NT2/D1 (cell line): ENCODE measurements around the gene OSBPL2.

Experiments used
- DNase-seq: peaks from one replicate; pipeline ENCODE4 v3.0.0-alpha.2; 2011; ENCODE audit warnings: low read depth, low spot score
- H3K27me3 ChIP-seq: 2 replicates; pipeline ENCODE4 v1.6.0; 2011; ENCODE audit warnings: mild to moderate bottlenecking; ENCODE audit not compliant: insufficient read length, insufficient read depth
- H3K36me3 ChIP-seq: 2 replicates; pipeline ENCODE4 v1.6.1; 2011; ENCODE audit warnings: mild to moderate bottlenecking, low read length, mixed read lengths; ENCODE audit not compliant: insufficient read depth, insufficient read length
- H3K4me1 ChIP-seq: 2 replicates; pipeline ENCODE4 v1.5.1; 2011; ENCODE audit not compliant: insufficient read depth, insufficient read length
- H3K4me3 ChIP-seq: 2 replicates; pipeline ENCODE4 v1.5.1; 2011; ENCODE audit warnings: low read depth; ENCODE audit not compliant: insufficient read length
- H3K9ac ChIP-seq: 2 replicates; pipeline ENCODE4 v1.6.0; 2011; ENCODE audit warnings: low read depth; ENCODE audit not compliant: insufficient read length
- H3K9me3 ChIP-seq: 2 replicates; pipeline ENCODE4 v1.5.1; 2011; ENCODE audit warnings: mild to moderate bottlenecking, low read length; ENCODE audit not compliant: insufficient read depth
- SUZ12 ChIP-seq: IDR thresholded peaks from 2 replicates; pipeline ENCODE4 v1.6.1; 2011; ENCODE audit not compliant: insufficient read length, insufficient read depth; ENCODE audit errors: extremely low read depth
- YY1 ChIP-seq: IDR thresholded peaks from 2 replicates; pipeline ENCODE4 v1.6.1; 2011; ENCODE audit not compliant: insufficient read length, insufficient read depth
- ZNF274 ChIP-seq: IDR thresholded peaks from 2 replicates; pipeline ENCODE4 v1.6.1; 2011; ENCODE audit warnings: mild to moderate bottlenecking, low read depth, low read length

OSBPL2 gene

DNA sequence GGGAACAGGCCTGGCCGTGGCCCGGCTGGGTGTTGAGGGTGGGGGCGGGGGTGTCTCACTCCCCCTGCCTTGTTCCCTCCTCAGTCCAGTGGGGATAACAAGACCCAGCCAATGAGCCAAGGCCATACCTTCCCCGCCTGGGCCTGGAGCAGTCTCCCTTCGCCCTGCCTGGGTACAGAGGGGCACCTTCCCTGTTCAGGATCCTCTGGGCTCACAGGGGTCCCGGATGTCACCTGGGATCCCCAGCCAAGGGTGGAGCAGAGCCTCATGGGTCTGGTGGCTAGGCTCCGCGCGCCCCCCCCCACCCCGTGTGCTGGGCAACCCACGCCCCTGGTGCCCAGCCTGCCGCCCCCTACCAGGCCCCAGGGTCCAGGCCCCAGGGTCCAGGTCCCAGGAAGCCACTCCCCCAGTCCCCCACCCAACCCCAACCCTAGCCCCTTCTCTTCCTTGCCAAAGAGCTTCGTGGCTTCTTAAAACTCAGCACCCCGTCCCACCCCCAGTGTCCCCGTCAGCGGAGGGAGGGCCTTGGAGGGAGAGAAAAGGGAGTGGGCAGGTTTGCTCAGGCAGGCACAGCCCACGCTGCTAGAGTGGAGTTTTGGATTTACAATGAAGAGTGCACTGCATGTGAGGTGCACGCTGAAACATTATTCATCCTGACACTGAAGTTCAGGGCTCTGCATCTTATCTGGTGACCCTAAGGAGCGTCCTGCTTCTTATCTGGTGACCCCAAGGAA is 30.1 kb upstream of the OSBPL2 start:
- Histone ChIP-seq H3K27me3 (no peaks in the 10 kb centered on the region), H3K4me3 (no peak overlapping the region), H3K4me1 (peaks cover 24% of the 10 kb centered on the region), H3K9ac (peak overlapping the region; percentile 12), H3K36me3 (peaks cover 22% of the 10 kb centered on the region), H3K9me3 (no peaks in the 10 kb centered on the region)
- TF ChIP-seq ZNF274: no peak
- no peak for TF ChIP-seq YY1
- TF ChIP-seq SUZ12: no peak
- no peak for DNase-seq

DNA sequence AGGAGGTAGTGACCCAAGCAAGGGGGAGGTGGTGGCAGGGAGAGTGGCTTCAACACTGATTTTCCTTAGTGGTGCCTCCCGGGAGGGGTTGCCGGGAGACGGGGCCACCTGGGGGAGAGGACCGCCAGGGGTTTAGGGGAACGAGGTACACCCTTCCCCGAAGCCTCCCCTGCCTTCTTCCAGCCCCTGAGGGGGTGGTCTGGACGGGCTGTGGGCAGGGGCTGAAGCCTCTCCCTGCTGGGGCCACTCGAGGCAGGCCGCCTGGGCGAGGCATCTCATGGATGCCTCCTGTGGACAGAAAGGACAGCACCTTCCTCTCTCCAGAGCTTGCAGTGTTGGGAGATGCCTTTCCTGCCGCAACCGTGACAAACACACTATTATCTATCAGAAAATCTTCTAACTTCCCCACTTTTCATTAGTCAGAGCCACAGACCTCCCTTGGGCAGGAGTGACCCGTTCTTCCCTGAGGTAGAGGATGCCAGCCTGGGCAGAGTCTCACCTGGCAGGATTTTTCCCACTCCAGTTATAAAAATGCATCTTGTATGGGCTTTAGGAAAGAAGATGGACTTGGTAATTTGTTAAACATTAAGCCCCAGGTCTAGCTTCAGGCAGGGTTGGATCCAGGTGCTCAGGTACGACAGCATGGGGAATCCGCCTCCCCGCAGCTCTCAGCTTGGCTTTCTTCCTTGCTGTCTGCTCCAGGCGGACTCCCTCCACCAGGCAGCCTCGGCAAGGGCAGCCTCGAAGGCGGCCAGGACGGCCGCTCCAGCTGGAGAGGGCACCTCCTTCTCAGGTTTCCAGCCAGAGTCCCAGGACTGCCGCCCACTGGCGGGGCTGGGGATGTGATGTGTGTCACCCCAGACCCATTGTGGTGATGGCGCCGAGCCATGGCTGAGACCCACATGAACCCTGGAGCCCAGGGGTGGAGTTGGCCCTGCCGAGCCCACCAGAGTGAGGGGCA is 29.2 kb upstream of the OSBPL2 start:
- no peak overlapping the region for H3K4me3 ChIP-seq
- H3K27me3 ChIP-seq: no peaks in the 10 kb centered on the region
- H3K4me1 ChIP-seq: peaks cover 28% of the 10 kb centered on the region
- H3K9ac ChIP-seq: peak overlapping the region; percentile 12
- H3K9me3 ChIP-seq: no peaks in the 10 kb centered on the region
- H3K36me3 ChIP-seq: peaks cover 16% of the 10 kb centered on the region
- no peak for TF ChIP-seq SUZ12
- TF ChIP-seq ZNF274: no peak
- no peak for TF ChIP-seq YY1
- DNase-seq: no peak

DNA sequence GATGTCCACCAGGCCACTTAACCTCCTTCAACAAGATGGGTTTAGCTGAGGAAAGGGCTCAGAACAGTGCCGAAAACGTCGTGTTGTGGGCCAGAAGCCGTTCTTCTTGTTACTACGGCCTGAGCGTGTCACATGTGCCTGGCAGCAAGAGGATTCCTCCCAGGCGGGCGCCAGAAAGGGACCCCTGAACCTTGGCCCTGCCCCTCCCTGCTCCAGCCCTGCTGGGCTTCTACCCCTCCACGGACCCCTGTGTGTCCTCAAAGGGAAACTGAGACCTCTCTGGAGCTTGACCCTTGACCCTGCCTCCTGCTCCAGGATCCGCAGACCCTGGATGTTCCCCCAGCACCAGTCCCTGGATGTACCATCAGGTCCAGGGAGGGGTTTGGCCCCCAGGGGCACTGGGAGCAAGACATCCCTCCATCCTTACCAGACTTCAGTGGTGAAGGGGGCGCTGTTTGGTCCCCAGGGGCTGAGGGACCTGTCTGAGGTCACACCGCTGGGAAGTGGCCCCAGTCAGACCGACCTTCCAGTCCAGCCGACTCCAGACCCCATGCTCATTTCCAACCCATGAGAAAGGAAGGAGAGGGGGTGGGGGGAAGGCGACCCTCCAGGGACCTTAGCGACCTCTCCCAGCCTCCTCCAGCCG is 28.3 kb upstream of the OSBPL2 start:
- Histone ChIP-seq H3K9ac (no peak overlapping the region), H3K9me3 (no peaks in the 10 kb centered on the region), H3K4me3 (no peak overlapping the region), H3K36me3 (peaks cover 12% of the 10 kb centered on the region), H3K27me3 (no peaks in the 10 kb centered on the region), H3K4me1 (peaks cover 32% of the 10 kb centered on the region)
- no peak for DNase-seq
- TF ChIP-seq SUZ12 (no peak), YY1 (no peak), ZNF274 (no peak)

DNA sequence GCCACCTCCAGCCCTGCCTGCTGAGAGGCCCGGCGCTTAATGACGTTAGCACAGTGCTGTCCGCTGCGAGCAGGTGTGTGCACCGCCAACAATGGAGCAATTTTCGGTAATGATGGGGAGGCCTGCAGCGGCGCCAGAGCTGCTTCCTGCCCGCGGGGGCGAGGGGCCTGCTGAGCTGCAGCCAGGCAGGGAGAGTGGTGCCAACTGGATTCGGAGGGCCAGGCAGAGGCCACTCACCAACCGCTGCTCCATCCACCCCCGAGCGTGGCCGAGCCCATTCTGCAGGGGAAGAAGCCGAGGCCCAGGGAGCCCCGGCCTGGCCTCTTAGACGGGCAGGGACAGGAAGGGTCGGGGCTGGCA is 27.8 kb upstream of the OSBPL2 start:
- H3K9me3 ChIP-seq: no peaks in the 10 kb centered on the region
- H3K36me3 ChIP-seq: peaks cover 10% of the 10 kb centered on the region
- DNase-seq: no peak
- H3K4me1 ChIP-seq: peaks cover 32% of the 10 kb centered on the region
- H3K27me3 ChIP-seq: no peaks in the 10 kb centered on the region
- no peak overlapping the region for H3K9ac ChIP-seq
- H3K4me3 ChIP-seq: no peak overlapping the region
- TF ChIP-seq YY1 (no peak), ZNF274 (no peak), SUZ12 (no peak)

DNA sequence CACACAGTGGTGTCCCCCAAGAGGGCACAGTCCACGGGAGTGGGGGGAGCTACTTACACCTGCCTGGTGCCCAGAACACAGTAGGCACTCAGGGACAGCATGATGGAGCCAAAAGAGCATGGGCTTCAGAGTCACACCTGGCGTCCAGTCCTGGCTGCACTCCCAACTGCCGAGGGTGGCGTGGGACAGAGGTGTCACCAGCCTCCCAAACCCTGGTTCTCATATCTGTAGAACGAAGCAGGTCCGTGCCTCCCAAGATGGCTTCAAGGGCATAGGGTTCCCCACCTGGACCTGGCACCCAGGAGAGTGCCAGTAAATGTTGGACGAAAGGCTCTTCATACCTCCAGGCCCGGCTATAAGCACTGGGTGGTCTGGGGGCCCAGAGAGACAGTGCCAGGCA is 27.1 kb upstream of the OSBPL2 start:
- no peaks in the 10 kb centered on the region for H3K27me3 ChIP-seq
- peak overlapping the region; percentile 6 for H3K9ac ChIP-seq
- H3K36me3 ChIP-seq: peaks cover 3% of the 10 kb centered on the region
- no peak overlapping the region for H3K4me3 ChIP-seq
- no peaks in the 10 kb centered on the region for H3K9me3 ChIP-seq
- TF ChIP-seq ZNF274 (no peak), YY1 (no peak), SUZ12 (no peak)
- H3K4me1 ChIP-seq: peaks cover 32% of the 10 kb centered on the region
- no peak for DNase-seq

DNA sequence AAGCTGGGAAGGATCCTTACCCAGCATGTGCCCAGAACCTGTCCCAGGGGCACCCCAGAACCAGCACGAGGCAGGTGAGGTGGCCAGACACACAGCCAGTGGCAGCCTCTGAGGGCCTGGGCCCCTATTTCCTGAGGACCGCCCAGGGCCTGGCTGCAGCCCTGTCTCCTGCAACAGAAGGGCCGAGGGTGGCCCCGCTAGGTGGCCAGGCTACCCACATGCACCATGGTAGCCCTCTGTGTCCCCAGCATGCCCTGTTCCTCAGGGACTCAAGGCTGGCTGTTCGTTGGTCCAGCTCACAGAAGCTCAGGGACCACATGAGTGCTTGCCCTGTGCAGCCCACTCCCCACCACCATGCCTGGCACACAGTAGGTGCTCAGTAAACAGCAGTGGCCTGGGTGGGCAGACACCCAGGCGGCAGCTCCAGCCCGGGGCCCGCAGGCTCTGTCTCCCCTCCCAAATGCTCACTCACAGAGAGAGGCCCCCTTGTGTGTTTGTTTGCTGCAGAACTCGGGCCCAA is 26.5 kb upstream of the OSBPL2 start:
- no peak for TF ChIP-seq SUZ12
- TF ChIP-seq YY1: no peak
- no peak for TF ChIP-seq ZNF274

More for the DNA sequence above, 26.5 kb upstream of the OSBPL2 start:
- Histone ChIP-seq H3K4me3 (no peak overlapping the region), H3K9me3 (no peaks in the 10 kb centered on the region), H3K4me1 (peaks cover 32% of the 10 kb centered on the region), H3K9ac (peak overlapping the region; percentile 6), H3K27me3 (no peaks in the 10 kb centered on the region), H3K36me3 (no peaks in the 10 kb centered on the region)
- DNase-seq: no peak
